ENCODE results near the gene SLC8A2. TPM values are rescaled to one million over a fixed set of nuclear protein-coding genes. Genes with fewer than 3 reads are reported as not detected.

SLC8A2 gene
- total and polyA plus RNA-seq, 2 of the 4 experiments (the other 2 are of a cell fraction) = 0.05 TPM; not detected in 1

DNA sequence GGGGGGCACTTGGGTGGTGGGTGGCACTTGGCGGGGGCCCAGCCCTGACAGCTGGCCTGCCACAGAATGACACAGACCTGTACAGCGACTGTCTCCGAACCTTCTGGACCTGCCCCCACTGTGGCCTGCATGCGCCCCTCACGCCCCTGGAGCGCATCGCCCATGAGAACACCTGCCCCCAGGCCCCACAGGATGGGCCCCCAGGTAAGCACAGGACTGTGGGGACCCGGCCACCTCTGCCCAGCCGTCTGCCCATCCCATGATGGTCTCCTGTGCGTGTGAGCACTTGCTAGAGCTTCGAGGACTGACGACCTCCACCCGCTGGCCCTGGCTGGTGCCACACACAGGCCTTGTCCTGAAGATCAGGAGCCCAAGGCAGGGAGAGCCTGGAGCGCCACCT lies 90.6 kb downstream of the SLC8A2 start:
- no peak overlapping the region for H3K18ac ChIP-seq (ENCODE audit: low read depth, low read length)
- H3K27me3 ChIP-seq (ENCODE audit: control insufficient read depth, insufficient read depth, low read length) = no peaks in the 10 kb centered on the region
- ChIA-PET CTCF (no interaction called here), POLR2A (ENCODE audit: unreplicated experiment) (no interaction called here)
- dilution Hi-C loops (cut with HindIII; ENCODE audit: low sequenced_read_pairs, unreplicated experiment) (no loop called here), intact Hi-C loops (cut with micrococcal nuclease) (no loop called here), in situ Hi-C loops (cut with MboI; ENCODE audit: low sequenced_read_pairs) (no loop called here)
- no peak for ATAC-seq (ENCODE audit: low read depth)
- no peaks in the 10 kb centered on the region for H3K9me3 ChIP-seq (ENCODE audit: control insufficient read depth, insufficient read depth, low read length)
- no peaks in the 10 kb centered on the region for H3K79me1 ChIP-seq (ENCODE audit: low read depth in 1 of 2, low read length in 2 of 2)
- H3K4ac ChIP-seq (ENCODE audit: low read depth, low read length) = no peak overlapping the region
- no peak overlapping the region for H4K8ac ChIP-seq (ENCODE audit: low read depth in 2 of 2, low read length in 2 of 2)
- H3K14ac ChIP-seq (replicated peaks; ENCODE audit: low read depth, low read length) = no peak overlapping the region
- no peak overlapping the region for H4K5ac ChIP-seq (ENCODE audit: low read depth, low read length)
- H3K27ac ChIP-seq (ENCODE audit: insufficient read depth, low read length) = no peak overlapping the region
- no peak overlapping the region for H2BK120ac ChIP-seq (ENCODE audit: low read depth, low read length)
- no peak overlapping the region for H2AK9ac ChIP-seq (replicated peaks; ENCODE audit: low read depth, low read length, poor library complexity)
- no peak overlapping the region for H3K4me2 ChIP-seq (ENCODE audit: low read depth, low read length)
- H3K23ac ChIP-seq (ENCODE audit: low read depth, low read length) = no peak overlapping the region
- 90% methylated on average over 2 of the region's 14 CpGs; no CpG with 5 or more reads in 1 of the 2 experiments for WGBS, 2 experiments (ENCODE audit: extremely low coverage in 2 of 2, insufficient read length in 1 of 2)
- H3K36me3 ChIP-seq (ENCODE audit: control insufficient read depth, insufficient read depth, low read length) = peaks cover 53% of the 10 kb centered on the region
- H2BK20ac ChIP-seq (ENCODE audit: low read depth, low read length) = no peak overlapping the region
- no peaks in the 10 kb centered on the region for H3K9me1 ChIP-seq (ENCODE audit: insufficient read depth, low read length)
- DNase-seq = no peak
- 0 out of 2 replicates have a peak, but pooled peaks cover 7% of the 10 kb centered on the region for H4K20me1 ChIP-seq (ENCODE audit: insufficient read depth, low read length)
- no peak overlapping the region for H2BK5ac ChIP-seq (ENCODE audit: low read depth, low read length, poor library complexity, severe bottlenecking)
- no peak overlapping the region for H3K9ac ChIP-seq (ENCODE audit: low read depth, low read length)
- no peak overlapping the region for H2AFZ ChIP-seq (replicated peaks; ENCODE audit: low read length, poor library complexity)
- TF ChIP-seq FOS (IDR thresholded peaks at IDR 0.05; ENCODE audit: low read depth, low read length) (no peak), RFX5 (IDR thresholded peaks at IDR 0.05; ENCODE audit: low read depth, low read length) (no peak), BHLHE40 (IDR thresholded peaks at IDR 0.05; ENCODE audit: low read depth, low read length) (no peak), MAFK (IDR thresholded peaks at IDR 0.05; ENCODE audit: low read depth, low read length) (no peak), POLR2A (IDR thresholded peaks at IDR 0.05; ENCODE audit: low read depth, low read length) (no peak), MXI1 (IDR thresholded peaks at IDR 0.05; ENCODE audit: borderline replicate concordance, low read depth, low read length) (no peak), ELK1 (IDR thresholded peaks at IDR 0.05; ENCODE audit: borderline replicate concordance, low read depth, low read length) (no peak), RAD21 (IDR thresholded peaks at IDR 0.05; ENCODE audit: low read length) (no peak), SMC3 (IDR thresholded peaks at IDR 0.05; ENCODE audit: low read depth, low read length) (no peak), CHD1 (IDR thresholded peaks at IDR 0.05; ENCODE audit: low read depth, low read length) (no peak), MAZ (IDR thresholded peaks at IDR 0.05; ENCODE audit: borderline replicate concordance, low read depth, low read length) (no peak), RCOR1 (IDR thresholded peaks at IDR 0.05; ENCODE audit: insufficient replicate concordance, low read length) (no peak), CEBPB (IDR thresholded peaks at IDR 0.05; ENCODE audit: low read depth, low read length) (no peak), NFE2L2 (IDR thresholded peaks at IDR 0.05; ENCODE audit: low read depth, low read length) (no peak)
- TF ChIP-seq, protein P1, sequence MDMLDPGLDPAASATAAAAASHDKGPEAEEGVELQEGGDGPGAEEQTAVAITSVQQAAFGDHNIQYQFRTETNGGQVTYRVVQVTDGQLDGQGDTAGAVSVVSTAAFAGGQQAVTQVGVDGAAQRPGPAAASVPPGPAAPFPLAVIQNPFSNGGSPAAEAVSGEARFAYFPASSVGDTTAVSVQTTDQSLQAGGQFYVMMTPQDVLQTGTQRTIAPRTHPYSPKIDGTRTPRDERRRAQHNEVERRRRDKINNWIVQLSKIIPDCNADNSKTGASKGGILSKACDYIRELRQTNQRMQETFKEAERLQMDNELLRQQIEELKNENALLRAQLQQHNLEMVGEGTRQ (IDR thresholded peaks at IDR 0.05; ENCODE audit: low read depth, low read length) = no peak
- TF ChIP-seq, protein P2, sequence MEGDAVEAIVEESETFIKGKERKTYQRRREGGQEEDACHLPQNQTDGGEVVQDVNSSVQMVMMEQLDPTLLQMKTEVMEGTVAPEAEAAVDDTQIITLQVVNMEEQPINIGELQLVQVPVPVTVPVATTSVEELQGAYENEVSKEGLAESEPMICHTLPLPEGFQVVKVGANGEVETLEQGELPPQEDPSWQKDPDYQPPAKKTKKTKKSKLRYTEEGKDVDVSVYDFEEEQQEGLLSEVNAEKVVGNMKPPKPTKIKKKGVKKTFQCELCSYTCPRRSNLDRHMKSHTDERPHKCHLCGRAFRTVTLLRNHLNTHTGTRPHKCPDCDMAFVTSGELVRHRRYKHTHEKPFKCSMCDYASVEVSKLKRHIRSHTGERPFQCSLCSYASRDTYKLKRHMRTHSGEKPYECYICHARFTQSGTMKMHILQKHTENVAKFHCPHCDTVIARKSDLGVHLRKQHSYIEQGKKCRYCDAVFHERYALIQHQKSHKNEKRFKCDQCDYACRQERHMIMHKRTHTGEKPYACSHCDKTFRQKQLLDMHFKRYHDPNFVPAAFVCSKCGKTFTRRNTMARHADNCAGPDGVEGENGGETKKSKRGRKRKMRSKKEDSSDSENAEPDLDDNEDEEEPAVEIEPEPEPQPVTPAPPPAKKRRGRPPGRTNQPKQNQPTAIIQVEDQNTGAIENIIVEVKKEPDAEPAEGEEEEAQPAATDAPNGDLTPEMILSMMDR (conservative IDR thresholded peaks at IDR 0.05; ENCODE audit: low read depth, low read length) = no peak
- no peak overlapping the region for H2BK15ac ChIP-seq (ENCODE audit: low read depth, low read length)
- H4K91ac ChIP-seq (ENCODE audit: insufficient read depth, low read depth, low read length) = no peak overlapping the region
- H3K4me3 ChIP-seq (ENCODE audit: insufficient read depth, low read depth, low read length) = no peak overlapping the region
- H3K56ac ChIP-seq (ENCODE audit: extremely low read depth, insufficient read depth, low read length) = no peak overlapping the region
- no TSS peak for BruUV-seq (replicated peaks)
- H3K4me1 ChIP-seq (ENCODE audit: control insufficient read depth, insufficient read depth, low read length) = no peaks in the 10 kb centered on the region
- H2AK5ac ChIP-seq (ENCODE audit: low read depth, low read length) = no peak overlapping the region

Measured in IMR-90 (cell line).